Adrenal gland (tissue), 12 donors: Measurements from ENCODE around the gene SCFD2. TPM values are rescaled to one million over a fixed set of nuclear protein-coding genes. Genes with fewer than 3 reads are reported as not detected.
A peak's percentile ranks its signal among the peaks of the same experiment; 100 is the strongest.
"Not testable (repeated sequence)": the region's sequence is repeated elsewhere in the genome, so short reads cannot be mapped to it uniquely, and the experiment has no call there.

Experiments used
- DNase-seq, 7 donors: peaks; one replicate each; pipeline ENCODE4 v3.0.0-alpha.2; 2019 to 2020
- H3K27ac ChIP-seq, 5 donors: fragments of 200-600 bp; sonication (generic) in 4 of 5; 1 replicate in 3 of 5; 2 replicates in 2 of 5; pipeline versions ENCODE4 v1.5.1 to v1.8.0; 2016 to 2020; ENCODE audit warnings: mild to moderate bottlenecking in 1 of 5
- H3K27me3 ChIP-seq: fragments of 200-600 bp; 2 replicates; pipeline ENCODE4 v1.8.0; 2021
- H3K36me3 ChIP-seq, 2 donors: fragments of 200-600 bp; replicated peaks in 1 of 2; 1 replicate in 1 of 2; 2 replicates in 1 of 2; pipeline versions ENCODE4 v1.5.1 to v1.8.0; 2018 to 2022
- H3K4me1 ChIP-seq, 2 donors: fragments of 200-600 bp; replicated peaks in 1 of 2; 1 replicate in 1 of 2; 2 replicates in 1 of 2; pipeline versions ENCODE4 v1.5.1 to v1.8.0; 2018 to 2021
- H3K4me3 ChIP-seq, 4 donors: fragments of 200-600 bp; sonication (generic) in 3 of 4; one replicate each; pipeline ENCODE4 v1.5.1; 2016 to 2018
- H3K9me3 ChIP-seq, 3 donors: fragments of 200-600 bp; sonication (generic) in 1 of 3; replicated peaks in 1 of 3; 1 replicate in 2 of 3; 2 replicates in 1 of 3; pipeline versions ENCODE4 v1.5.1 to v1.8.0; 2016 to 2021
- CTCF ChIP-seq, 6 experiments: fragments of 450-650 bp in 4 of 6; fragments of 200-600 bp in 2 of 6; sonication (generic) in 1 of 6; IDR thresholded peaks; 1 replicate in 5 of 6; 2 replicates in 1 of 6; pipeline versions ENCODE4 v1.5.1 to v1.8.0; 2016 to 2021; ENCODE audit warnings: antibody characterized with exemption in 6 of 6, mild to moderate bottlenecking in 2 of 6, moderate library complexity in 1 of 6
- POLR2A ChIP-seq, 2 donors: fragments of 450-650 bp; IDR thresholded peaks; one replicate each; pipeline ENCODE4 v1.6.1; 2017; ENCODE audit warnings: antibody characterized with exemption in 2 of 2, mild to moderate bottlenecking in 2 of 2, moderate library complexity in 1 of 2
- WGBS, 4 donors: extraction: QIAGEN DNeasy Blood & Tissue Kit in 2 of 4; methylation state at CpG; one replicate each; pipeline versions ENCODE4 v1.1.5 to v1.1.7; 2013 to 2017; 5-methylcytosine and 5-hydroxymethylcytosine counted together
- intact Hi-C, 2 donors: fragments of 100-400 bp; cut with DNase I; formaldehyde crosslinking; loops; one replicate each; pipeline versions ENCODE4 v1.14.1 to v1.15.0; 2022 to 2023
- polyA plus RNA-seq, 3 donors: library from polyadenylated mRNA; stranded (reverse); fragments of 200-250 nt in 2 of 3; fragments of 350-450 nt in 1 of 3; fragmentation: Illumina TruSeq in 1 of 3; extraction: RNeasy Lipid Tissue Mini Kit (QIAGEN cat#74804) in 1 of 3; gene quantifications; one replicate each; pipeline ENCODE4 v1.2.3, GENCODE V29; 2013 to 2014
- total RNA-seq, 9 donors: library from RNA; depleted of rRNA in 4 of 9; stranded (reverse); fragments of >200 nt in 4 of 9; fragments of 120-200 nt in 1 of 9; fragmentation: NEBNext Ultra II Directional in 1 of 9; extraction: Animal tissue kit (Norgen Biotek cat#: 25700) in 1 of 9; gene quantifications; one replicate each; pipeline versions ENCODE4 v1.1.0 to v1.2.4, GENCODE V29; 2013 to 2023
- donor health status: healthy with polysubstance abuse.
- donor health status: Bipolar disorder and iron deficiency.
- donor health status: DM: yes; HTN: yes; CAD: no.
- donor health status: DM: no; HTN: no; CAD: no.
- donor health status: DM: no; HTN: no; CAD: no.
- donor health status: DM: yes; HTN: yes; CAD: no.

The SCFD2 gene
- total and polyA plus RNA-seq, 12 donors = 5.2 to 34.9 (median 23.4) TPM

- DNase-seq = no peak
- Histone ChIP-seq H3K27ac (peak overlapping the region in 3 of 5 donors; percentile 17 to 49 (median 30)), H3K4me1 (peaks cover 24 to 48% of the 10 kb centered on the region in 2 donors), H3K27me3 (no peaks in the 10 kb centered on the region), H3K36me3 (no peaks in the 10 kb centered on the region), H3K4me3 (no peak overlapping the region), H3K9me3 (no peaks in the 10 kb centered on the region)
- TF ChIP-seq POLR2A (IDR thresholded peaks at IDR 0.05) (no peak), CTCF (IDR thresholded peaks at IDR 0.05) (no peak)
- WGBS, 4 donors = 92 to 95% (median 94%) methylated on average over 4 of the region's 4 CpGs
- intact Hi-C loops = no loop called here
These were observed 371.3 kb downstream of the SCFD2 start for GRCh38 chr4:52994567-52994966.

GRCh38 chr4:52993771-52994170 is 372.1 kb downstream of the SCFD2 start:
- Histone ChIP-seq H3K27ac (peak overlapping the region in 2 of 5 donors; percentile 29 to 30), H3K4me3 (no peak overlapping the region), H3K9me3 (no peaks in the 10 kb centered on the region), H3K36me3 (no peaks in the 10 kb centered on the region), H3K27me3 (no peaks in the 10 kb centered on the region), H3K4me1 (peaks cover 28 to 47% of the 10 kb centered on the region in 2 donors)
- TF ChIP-seq POLR2A (IDR thresholded peaks at IDR 0.05) (no peak), CTCF (IDR thresholded peaks at IDR 0.05) (no peak)
- intact Hi-C loops = no loop called here
- 79 to 94% (median 83%) methylated on average over 6 of the region's 6 CpGs for WGBS, 4 donors
- no peak for DNase-seq

- H3K9me3 ChIP-seq, DNase-seq, H3K27me3 ChIP-seq, intact Hi-C loops, H3K36me3 ChIP-seq, H3K4me3 ChIP-seq, H3K27ac ChIP-seq: not testable (repeated sequence)
- WGBS, 4 donors = 88 to 96% (median 94%) methylated on average over 13 to 26 of the region's 27 CpGs
- H3K4me1 ChIP-seq = peaks cover 35 to 51% of the 10 kb centered on the region in 2 donors
These were observed 373.3 kb downstream of the SCFD2 start for GRCh38 chr4:52992551-52992950.

GRCh38 chr4:52991472-52991871 is 374.4 kb downstream of the SCFD2 start:
- H3K27me3 ChIP-seq = no peaks in the 10 kb centered on the region
- TF ChIP-seq POLR2A (IDR thresholded peaks at IDR 0.05) (no peak), CTCF (IDR thresholded peaks at IDR 0.05) (no peak)
- H3K4me3 ChIP-seq = no peak overlapping the region
- H3K27ac ChIP-seq = no peak overlapping the region
- intact Hi-C loops = no loop called here
- peaks cover 30 to 44% of the 10 kb centered on the region in 2 donors for H3K4me1 ChIP-seq
- no peaks in the 10 kb centered on the region for H3K36me3 ChIP-seq
- DNase-seq = no peak
- H3K9me3 ChIP-seq = no peaks in the 10 kb centered on the region

GRCh38 chr4:52990706-52991105 is 375.2 kb downstream of the SCFD2 start:
- H3K36me3 ChIP-seq = no peaks in the 10 kb centered on the region
- H3K27ac ChIP-seq = no peak overlapping the region
- no peak overlapping the region for H3K4me3 ChIP-seq
- no peaks in the 10 kb centered on the region for H3K27me3 ChIP-seq
- intact Hi-C loops = no loop called here
- H3K9me3 ChIP-seq = no peaks in the 10 kb centered on the region
- TF ChIP-seq CTCF (IDR thresholded peaks at IDR 0.05) = no peak
- no peak for TF ChIP-seq POLR2A (IDR thresholded peaks at IDR 0.05)
- DNase-seq = no peak
- H3K4me1 ChIP-seq = peaks cover 22 to 37% of the 10 kb centered on the region in 2 donors
- WGBS, 4 donors = 94 to 100% (median 98%) methylated on average over 1 of the region's 1 CpG
